ENCODE results near the gene NKD1.
A peak's percentile ranks its signal among the peaks of the same experiment; 100 is the strongest.

Gene NKD1

DNA sequence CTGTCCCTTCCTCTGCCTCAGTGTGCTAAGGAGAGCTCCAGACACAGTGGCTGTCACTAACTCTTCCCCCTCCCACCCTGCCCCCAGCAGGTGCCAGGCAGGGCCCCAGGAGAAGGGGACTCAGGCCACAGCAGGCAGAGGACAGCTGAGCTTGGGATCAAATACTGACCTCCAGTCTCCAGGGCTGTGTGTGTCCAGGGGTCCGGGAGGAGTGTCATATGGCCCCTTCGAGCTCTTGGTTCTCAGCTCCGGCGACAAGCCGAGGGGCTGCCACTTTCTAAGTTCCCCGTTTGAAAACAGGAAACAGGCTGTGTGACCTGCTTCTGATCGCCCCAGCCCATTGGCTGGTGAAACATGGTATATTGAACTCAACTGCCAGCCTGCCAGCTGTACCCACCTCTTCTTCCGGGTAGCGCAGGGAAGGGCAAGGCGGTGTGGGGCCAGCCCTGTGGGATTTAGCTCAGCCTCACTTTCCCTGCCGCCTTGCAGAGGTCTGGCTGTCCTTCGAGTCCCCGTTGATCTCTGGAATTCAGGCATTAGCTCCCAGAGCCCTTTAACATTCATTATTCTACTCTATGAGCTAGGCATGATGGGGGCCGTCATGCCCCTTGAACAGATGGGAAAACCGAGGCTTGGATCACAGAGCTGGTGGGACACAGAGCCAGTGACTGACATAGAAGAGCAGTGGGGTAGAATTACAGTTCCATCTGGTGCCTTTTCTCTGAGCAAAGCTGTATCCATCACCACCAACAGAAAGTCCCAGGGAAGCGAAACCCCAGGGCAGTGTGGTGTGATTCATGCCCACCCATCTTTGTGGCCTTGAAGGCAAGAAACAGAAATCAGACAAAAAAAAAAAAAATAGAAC, 133.1 kb downstream of the NKD1 start, which contains the start of gene SNX20:
Gene SNX20, minus strand, starts transcription at position 292 of the 865 bp plus-strand sequence. CDS start 3,786 bp downstream, outside the sequence.
- DNase-seq, result peak; percentile 12

DNA sequence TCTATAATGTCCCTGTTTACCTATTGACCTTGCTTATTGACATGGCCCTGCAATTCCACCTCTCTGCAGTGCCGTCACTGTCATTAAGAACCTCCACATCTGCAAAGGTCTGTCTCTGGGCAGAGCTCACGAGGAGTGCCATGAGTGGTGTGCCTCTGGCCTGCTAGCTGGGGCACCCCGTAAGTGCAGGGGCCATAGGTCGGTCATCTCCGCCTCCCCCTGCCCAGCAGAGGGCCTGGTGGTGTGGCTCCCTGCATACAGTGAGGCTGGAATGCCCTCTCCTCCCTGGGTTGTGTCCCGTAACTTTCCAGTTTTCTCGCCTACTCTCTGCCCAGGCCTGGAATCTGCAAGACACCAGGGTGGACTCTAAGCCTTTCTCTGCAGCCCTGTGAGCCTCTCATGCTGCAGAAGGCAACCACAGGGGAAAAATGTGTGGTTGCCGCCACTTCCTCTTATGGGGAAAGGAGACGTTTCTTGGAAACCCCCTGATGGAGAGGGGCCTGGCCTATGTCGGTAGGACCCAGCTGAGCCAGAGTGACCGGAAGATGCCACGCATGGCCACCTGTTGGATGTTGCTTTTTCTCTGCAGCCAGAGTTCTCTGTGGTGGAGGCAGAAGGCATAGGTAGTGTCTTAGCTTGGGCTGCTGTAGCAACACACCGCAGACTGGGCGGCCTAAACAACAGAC, 135.6 kb downstream of the NKD1 start:
- DNase-seq, result peak; percentile 28

DNA sequence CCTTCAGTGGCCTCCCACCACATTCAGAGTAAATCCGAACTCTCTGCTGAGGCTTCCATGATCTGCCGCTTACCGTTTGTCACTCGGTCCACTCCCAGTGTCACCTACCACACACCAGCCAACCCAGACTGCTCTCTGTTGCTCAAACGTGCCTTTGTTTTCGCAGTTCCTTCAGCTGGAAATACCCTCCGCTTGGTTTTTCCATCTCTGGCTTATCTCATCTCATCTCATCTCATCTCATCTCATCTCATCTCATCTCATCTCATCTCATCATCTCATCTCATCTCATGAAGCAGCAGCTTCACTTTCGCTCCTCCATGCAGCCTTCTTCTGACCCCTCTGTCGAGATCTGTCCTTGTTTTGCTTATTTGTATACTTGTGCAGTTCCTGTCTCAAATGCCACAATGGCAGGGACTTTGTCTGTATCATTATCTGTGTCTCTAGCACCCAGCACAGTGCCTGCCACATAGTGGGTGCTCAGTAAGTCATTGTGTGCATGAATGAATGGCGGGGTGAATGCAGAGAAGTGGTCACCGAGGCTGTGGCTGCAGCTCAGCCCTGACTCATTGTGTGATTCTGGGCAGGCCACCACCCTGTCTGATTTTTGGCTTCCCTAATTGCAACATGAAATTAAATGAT, 136.7 kb downstream of the NKD1 start:
- DNase-seq, result no peak

DNA sequence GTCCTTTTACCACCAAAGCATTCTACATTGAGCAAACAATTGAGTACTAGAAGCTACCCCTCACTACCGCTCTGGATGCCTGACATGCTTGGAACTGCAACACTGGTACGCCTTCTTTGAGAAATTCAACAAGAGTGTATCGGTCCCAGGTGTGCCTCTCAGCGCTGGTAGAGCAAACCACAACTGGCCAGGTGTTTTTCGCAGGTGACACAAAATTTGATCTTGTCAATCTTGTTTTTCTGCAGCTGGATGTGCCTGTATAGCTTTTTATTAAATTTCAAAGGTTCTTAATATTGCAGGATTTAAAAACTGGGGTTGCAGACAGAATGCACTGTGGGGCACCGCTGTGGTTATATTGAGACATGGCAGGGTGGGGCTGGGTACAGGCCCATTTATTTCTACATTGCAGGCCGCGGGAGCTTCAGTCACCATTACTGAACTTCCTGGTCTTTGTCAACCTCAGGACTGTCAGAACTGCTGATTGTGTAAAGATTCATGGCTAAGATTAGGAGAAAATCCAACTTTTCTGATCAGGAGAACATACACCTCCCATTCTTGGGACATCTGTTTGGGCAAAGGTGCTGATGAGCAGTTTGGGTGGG, 137.4 kb downstream of the NKD1 start:
- DNase-seq, result no peak

DNA sequence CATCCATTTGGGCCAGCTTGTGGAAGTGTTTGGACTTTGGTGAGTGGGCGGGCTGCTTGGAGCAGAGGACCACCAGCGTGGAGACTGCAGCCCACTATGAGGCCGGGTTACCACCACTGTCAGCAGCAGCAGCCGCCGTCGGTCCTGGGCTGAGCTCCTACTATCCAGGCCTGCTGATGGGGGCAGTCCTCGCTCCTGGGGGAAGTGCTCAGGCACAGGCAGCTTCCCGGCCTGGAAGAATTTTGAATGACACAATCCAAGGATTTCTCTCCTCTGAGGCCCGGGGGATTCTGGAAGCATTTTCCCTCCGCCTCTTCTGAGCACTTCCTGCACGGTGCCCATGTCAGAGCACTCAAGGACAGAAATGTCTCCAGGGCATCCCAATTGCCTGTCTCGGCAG, 139.9 kb downstream of the NKD1 start:
- no peak for DNase-seq

DNA sequence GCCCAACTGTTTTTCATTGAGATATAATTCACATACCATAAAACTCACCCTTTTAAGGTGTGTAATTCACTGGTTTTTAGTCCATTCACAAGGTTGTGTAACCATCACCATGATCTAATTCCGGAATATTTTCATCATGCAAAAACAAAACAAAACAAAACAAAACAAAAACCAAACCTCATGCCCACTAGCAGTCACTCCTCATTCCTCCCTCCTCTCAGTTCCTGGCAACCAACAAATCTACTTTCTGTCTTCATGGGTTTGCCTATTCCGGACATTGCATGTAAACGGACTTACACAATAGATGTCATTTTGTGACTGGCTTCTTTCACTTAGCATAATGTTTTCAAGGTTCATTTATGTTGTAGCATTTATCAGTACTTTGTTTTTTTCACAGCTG, 140.7 kb downstream of the NKD1 start:
- no peak for DNase-seq

DNA sequence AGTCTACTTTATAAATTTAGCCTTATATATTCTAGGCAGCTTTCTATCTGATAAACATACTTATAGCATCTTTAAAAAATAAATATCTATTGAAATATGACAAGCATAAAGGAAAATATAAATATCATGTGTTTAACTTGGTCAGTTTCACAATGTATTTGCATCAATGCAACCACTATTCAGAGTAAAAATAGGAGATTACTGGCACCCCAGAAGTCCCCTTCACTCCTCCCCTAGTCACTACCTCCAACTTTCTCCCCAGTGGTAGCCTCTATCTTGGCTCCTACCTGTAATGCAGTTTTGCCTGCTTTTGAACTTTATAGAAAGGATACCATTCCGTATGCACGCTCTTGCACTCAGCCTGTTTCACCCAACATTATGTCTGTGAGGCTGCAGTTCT, 142.0 kb downstream of the NKD1 start:
- DNase-seq, result no peak

DNA sequence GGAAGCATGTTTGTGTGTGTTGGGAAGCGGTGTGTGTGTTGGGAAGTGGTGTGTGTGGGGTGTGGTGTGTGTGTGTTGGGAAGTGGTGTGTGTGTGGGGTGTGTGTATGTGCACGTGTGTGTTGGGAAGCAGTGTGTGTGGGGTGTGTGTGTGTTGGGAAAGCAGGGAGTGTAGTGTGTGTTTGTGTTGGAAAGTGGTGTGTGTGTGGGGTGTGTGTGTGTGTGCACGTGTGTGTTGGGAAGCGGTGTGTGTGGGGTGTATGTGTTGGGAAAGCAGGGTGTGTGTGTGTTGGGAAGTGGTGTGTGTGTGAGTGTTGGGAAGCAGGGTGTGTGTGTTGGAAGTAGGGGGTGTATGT, 144.4 kb downstream of the NKD1 start:
- no peak for DNase-seq

DNA sequence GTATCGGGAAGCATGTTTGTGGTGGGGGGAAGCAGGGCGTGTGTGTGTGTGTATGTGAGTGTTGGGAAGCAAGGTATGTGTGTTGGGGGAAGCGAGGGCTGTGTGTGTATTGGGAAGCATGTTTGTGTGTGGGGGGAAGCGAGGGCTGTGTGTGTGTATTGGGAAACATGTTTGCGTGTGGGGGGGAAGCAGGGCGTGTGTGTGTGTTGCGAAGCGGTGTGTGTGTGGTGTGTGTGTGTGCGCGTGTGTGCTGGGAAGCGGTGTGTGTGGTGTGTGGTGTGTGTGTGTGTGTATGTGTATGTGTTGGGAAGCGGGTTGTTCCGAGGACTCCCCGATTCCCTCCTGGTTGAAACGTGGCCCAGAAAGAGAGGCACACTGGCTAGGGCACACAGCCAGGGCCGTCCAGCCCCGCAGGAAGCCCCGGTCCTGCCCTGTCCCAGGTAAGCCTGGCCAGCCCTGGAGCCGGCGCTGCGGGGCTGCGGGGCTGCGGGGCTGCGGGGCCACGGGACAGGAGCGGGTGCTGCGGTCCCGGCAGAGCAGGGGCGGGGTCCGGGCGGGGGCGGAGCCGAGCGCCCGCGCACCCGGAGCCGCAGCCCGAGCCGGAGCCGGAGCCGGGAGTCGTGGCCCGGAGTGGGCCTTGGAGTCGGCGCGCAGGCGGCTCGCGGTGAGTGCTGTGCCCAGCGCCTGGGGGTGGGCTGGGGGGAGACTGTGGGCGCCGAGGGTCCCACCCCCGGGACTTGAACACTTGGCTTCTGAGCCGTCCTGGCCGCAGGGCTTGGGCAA, 145.0 kb downstream of the NKD1 start, which contains the start of gene NOD2:
Gene NOD2, plus strand, starts transcription at position 608 of the 783 bp plus-strand sequence. CDS start 5,890 bp downstream, outside the sequence.
- no peak for DNase-seq

DNA sequence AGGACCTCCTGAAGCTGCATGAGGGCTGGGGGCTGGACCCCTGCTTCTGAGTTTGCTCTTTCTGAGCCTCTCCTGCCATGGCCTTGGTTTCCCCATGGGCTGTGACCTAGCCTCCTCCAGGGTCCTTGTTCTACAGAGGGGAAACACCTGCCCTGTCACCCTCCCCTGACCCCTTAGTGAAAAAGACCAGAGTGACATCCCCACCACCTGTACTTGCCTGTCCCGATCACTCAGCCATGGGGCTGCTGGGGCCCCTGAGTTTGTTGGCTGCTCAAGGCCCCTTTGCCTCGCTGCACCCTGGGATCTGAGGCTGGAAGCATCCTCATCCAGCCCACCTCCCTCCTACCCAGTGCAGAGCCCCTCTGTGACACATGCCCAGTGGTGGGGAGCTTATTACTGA, 146.0 kb downstream of the NKD1 start:
- DNase-seq, result no peak

DNA sequence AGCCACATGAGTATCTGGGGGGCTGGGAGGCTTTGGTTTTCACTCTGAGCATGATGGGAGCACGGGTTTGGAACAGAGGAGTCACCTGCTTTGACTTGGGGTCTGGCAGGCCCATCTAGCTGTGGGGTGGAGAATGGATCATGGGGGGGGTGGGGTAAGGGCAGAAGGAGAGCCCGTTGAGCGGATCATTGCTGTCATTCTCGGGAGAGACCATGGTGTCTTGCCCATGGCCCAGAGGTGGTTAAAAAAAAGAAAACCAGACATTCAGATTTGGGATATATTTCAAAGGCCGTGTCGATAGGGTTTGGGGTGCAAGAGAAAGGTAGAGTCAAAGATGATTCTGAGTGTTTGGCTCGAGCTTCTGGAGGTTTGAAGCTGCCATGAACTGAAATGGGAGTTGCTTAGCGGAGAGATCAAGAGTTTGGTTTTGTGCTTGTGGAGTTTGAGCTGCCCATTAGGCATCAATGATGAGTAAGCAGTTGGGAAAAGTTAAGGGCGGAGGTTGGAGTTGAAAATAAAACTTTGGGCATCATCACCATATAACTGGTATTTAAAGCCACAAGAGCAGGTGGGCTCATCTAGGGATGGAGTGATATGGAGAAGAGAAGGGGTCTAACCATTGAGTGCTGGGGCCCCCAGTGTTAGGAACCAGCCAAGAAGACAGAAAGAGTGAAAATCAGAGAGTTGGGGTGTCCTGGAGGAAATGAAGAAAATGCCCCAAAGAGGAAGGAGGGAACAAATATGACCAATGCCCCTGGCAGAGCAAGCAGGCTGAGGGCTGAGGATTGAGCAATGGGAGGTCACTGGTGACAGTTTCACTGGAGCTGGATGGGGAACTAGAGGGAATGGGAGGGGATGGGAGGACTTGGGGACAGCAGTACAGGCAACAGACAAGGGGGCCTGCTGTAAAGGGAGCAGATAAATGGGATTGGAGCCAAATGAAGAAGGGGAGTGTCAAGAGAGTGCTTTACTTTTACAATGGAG, 147.1 kb downstream of the NKD1 start:
- no peak for DNase-seq

DNA sequence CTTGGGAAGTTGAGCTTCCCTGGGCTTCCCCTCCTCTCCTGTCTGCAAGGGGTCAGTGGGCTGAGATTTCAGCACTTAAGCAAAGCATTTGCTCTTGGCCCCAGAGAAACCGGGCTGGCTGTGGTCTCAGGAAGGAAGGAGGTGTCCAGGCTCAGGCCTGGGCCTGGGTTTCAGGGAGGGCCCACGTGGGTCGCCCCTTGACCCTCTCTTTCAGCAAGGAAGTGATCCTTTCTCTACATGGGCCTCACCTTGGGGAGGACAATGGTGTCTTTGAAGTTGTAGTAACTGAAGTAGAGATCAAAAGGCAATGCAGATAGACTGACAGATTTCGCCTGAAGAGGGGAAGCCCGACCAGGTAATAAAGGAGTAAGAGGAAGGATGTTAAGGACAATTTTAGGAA, 147.9 kb downstream of the NKD1 start:
- no peak for DNase-seq

DNA sequence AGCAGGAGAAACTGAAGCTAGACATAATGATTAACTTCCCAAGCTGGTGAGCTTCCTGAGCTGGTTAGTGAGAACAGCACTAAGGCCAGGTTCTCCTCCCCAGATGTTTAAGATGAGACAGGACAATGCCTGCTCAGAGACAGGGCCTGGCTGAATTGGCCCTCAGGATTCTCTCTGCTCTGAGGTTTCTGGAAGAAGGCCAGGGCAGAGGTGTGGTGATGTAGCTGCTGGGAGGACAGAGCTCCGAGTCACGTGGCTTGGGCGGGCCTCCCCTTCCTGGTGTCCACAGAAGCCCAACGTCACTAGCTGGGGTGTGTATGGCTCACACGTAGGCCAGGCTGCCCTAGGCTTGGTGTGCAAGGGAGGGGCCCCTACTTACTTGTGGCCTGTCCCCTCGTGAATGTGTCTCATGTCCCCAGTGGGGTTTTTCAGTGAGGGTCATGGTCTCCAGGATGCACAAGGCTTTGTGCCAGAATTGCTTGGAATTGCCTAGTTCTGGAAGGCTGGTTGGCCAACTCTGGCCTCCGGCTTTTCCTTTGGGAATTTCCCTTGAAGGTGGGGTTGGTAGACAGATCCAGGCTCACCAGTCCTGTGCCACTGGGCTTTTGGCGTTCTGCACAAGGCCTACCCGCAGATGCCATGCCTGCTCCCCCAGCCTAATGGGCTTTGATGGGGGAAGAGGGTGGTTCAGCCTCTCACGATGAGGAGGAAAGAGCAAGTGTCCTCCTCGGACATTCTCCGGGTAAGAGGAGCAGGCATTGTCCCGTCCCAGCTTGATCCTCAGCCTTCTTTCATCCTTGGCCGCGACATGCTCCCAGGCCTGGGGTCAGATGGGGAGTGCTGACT, 148.6 kb downstream of the NKD1 start:
- no peak for DNase-seq

DNA sequence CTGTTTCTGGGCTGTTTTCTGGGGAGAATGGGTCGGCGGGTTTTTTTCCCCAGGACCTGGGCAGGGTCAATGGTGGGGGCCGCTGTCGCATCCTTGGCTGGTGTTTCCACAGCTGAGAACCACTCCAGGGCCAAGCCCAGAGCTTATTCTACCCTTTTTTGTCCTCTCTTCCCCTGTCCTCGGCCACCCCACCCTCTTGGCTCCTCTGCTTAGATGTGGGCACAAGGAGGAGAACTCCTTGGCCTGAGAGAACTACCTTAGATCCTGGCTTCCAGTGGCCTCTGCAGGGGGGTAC, 149.2 kb downstream of the NKD1 start:
- no peak for DNase-seq

DNA sequence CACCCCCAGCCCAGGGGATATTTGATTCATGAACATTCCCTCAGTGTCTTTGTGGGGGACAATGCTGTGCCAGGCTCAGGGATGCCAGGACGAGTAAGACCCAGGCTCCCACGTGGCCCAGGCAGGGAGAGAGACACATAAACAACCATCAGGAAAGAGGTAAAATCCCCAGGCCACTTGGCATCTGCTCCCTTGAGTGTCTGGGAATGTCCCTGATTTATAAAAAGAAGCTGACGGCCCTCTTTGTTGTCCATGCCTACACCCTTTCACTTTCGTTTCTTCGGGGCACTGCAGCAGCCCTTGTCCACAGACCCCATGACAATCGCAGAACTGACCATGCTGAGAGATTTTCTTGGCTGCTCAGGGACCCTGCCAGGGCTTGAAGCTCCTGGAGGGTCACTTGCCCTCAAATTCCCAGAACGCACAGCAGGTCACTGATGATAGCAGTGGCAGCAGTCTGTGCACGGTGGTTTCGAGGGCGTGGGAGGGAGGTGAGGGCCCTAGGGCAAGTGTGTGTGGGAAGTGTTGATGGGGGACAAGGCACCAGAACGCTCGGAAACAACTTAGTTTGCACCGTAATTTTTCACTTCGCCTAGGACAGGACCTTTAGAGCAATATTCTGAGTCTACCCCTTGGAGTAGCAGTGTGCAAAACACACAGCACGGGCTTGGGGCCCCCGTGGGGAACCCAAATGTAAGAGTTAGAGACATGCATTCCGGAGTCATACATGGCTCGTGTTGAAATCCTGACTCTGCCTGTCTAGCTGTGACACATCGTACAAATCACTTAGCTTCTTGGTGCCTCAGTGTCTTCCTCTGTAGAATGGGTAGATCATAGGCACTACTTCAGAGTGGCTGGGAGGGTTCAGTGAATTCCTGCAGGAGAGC, 149.9 kb downstream of the NKD1 start:
- DNase-seq, result no peak

Data from SIG-M5 (cell line).